ENCODE results near the gene ATF1.
"Not testable (repeated sequence)": the region's sequence is repeated elsewhere in the genome, so short reads cannot be mapped to it uniquely, and the experiment has no call there.

The ATF1 gene

GRCh38 chr12:50806176-50806575 is 42.3 kb downstream of the ATF1 start:
- DNase-seq = no peak

GRCh38 chr12:50809131-50809530 is 45.2 kb downstream of the ATF1 start:
- not testable (repeated sequence) for DNase-seq

- DNase-seq = not testable (repeated sequence)
Observed at GRCh38 chr12:50814921-50815320, 51.0 kb downstream of the ATF1 start.

GRCh38 chr12:50820177-50820576 is 56.3 kb downstream of the ATF1 start:
- DNase-seq = no peak

GRCh38 chr12:50822082-50822481 is 58.2 kb downstream of the ATF1 start:
- DNase-seq = no peak

- not testable (repeated sequence) for DNase-seq
Observed at GRCh38 chr12:50823724-50824123, 59.8 kb downstream of the ATF1 start.

- DNase-seq = no peak
Observed at GRCh38 chr12:50824914-50825313, 61.0 kb downstream of the ATF1 start.

- peak in 2 of 3 experiments; percentile 44 to 71 for DNase-seq
Observed at GRCh38 chr12:50825372-50825838, 61.5 kb downstream of the ATF1 start.

GRCh38 chr12:50828121-50828520 is 64.2 kb downstream of the ATF1 start:
- no peak for DNase-seq

- peak in 2 of 3 experiments; percentile 33 to 56 for DNase-seq
Observed at GRCh38 chr12:50828886-50829285, 65.0 kb downstream of the ATF1 start.

GRCh38 chr12:50833801-50834200 is 69.9 kb downstream of the ATF1 start:
- DNase-seq = not testable (repeated sequence)

- DNase-seq = no peak
Observed at GRCh38 chr12:50839042-50839441, 75.1 kb downstream of the ATF1 start.

- DNase-seq = no peak
Observed at GRCh38 chr12:50840809-50841487, 77.0 kb downstream of the ATF1 start.

- DNase-seq = no peak
Observed at GRCh38 chr12:50841716-50842531, 78.0 kb downstream of the ATF1 start.

GRCh38 chr12:50842637-50843493 is 79.0 kb downstream of the ATF1 start, which contains the start of gene TMPRSS12:
TMPRSS12 (plus strand) TSS chr12:50842926; CDS start chr12:50842965, 39 bp downstream.
- DNase-seq = no peak

GRCh38 chr12:50845021-50845647 is 81.2 kb downstream of the ATF1 start:
- no peak for DNase-seq

- no peak for DNase-seq
Observed at GRCh38 chr12:50848963-50849362, 85.1 kb downstream of the ATF1 start.

- not testable (repeated sequence) for DNase-seq
Observed at GRCh38 chr12:50855218-50855617, 91.3 kb downstream of the ATF1 start.

GRCh38 chr12:50855679-50856078 is 91.8 kb downstream of the ATF1 start:
- DNase-seq = not testable (repeated sequence)

GRCh38 chr12:50859621-50860310 is 95.9 kb downstream of the ATF1 start:
- no peak for DNase-seq

- DNase-seq = no peak
Observed at GRCh38 chr12:50862316-50862715, 98.4 kb downstream of the ATF1 start.

GRCh38 chr12:50865266-50865665 is 101.4 kb downstream of the ATF1 start:
- no peak for DNase-seq
